OCI-LY1 (cell line): Measurements from ENCODE around the gene NACC2.

Experiments
- EZH2 ChIP-seq: fragments of 200-600 bp; sonication (generic), shearing (Covaris generic); IDR thresholded peaks from 2 replicates; pipeline ENCODE4 v1.8.0; 2017; ENCODE audit warnings: borderline replicate concordance, mixed run types, mild to moderate bottlenecking, antibody characterized with exemption, low read length, moderate library complexity, mixed read lengths
- TF ChIP-seq, protein P1 (sequence below): fragments of 200-600 bp; sonication (generic), shearing (Covaris generic); IDR thresholded peaks from 2 replicates; pipeline ENCODE4 v1.5.1; 2017; ENCODE audit warnings: mild to moderate bottlenecking, antibody characterized with exemption, low read length, moderate library complexity, mixed read lengths

DNA sequence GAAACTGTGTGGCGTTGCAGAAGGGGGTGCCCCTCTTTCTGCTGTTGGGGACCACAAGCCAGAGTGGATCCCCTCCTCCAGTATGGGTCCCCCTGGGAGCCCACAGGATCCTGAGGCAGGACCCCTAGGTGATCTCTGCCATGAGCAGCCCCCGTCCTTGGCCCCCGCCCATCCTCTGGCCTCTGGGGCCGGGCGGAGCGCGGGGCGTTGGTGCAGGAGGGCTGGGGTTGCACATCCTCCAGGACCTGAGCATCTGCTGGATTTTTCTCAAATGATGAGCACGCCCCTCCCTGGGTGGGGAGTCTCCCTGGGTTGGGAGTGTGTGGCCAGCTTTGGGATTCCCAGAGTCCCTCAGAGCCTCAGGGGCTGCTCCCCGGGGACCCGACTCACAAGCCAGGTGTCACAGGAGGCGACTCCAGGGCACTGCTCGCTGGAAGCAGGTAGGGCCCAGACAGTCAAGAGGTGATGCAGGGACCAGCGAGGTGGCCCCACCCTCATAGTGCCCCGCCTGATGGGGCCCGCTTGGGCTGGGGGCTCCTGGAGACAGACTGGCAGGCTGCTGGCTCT is 107.2 kb downstream of the NACC2 start:
- TF ChIP-seq, protein P1, sequence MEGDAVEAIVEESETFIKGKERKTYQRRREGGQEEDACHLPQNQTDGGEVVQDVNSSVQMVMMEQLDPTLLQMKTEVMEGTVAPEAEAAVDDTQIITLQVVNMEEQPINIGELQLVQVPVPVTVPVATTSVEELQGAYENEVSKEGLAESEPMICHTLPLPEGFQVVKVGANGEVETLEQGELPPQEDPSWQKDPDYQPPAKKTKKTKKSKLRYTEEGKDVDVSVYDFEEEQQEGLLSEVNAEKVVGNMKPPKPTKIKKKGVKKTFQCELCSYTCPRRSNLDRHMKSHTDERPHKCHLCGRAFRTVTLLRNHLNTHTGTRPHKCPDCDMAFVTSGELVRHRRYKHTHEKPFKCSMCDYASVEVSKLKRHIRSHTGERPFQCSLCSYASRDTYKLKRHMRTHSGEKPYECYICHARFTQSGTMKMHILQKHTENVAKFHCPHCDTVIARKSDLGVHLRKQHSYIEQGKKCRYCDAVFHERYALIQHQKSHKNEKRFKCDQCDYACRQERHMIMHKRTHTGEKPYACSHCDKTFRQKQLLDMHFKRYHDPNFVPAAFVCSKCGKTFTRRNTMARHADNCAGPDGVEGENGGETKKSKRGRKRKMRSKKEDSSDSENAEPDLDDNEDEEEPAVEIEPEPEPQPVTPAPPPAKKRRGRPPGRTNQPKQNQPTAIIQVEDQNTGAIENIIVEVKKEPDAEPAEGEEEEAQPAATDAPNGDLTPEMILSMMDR: no peak
- TF ChIP-seq EZH2: no peak
